GM12873 (cell line): ENCODE results near the gene MLXIP.

Source experiments
- CTCF ChIP-seq: IDR thresholded peaks from 2 replicates; pipeline ENCODE4 v1.5.1; 2012; ENCODE audit warnings: low read depth, mild to moderate bottlenecking, moderate library complexity, low read length, control low read depth; ENCODE audit not compliant: insufficient read depth; ENCODE audit errors: missing control alignments

The MLXIP gene

GRCh38 chr12:122126713-122127597, 48.4 kb downstream of the MLXIP start:
- no peak for TF ChIP-seq CTCF

DNA sequence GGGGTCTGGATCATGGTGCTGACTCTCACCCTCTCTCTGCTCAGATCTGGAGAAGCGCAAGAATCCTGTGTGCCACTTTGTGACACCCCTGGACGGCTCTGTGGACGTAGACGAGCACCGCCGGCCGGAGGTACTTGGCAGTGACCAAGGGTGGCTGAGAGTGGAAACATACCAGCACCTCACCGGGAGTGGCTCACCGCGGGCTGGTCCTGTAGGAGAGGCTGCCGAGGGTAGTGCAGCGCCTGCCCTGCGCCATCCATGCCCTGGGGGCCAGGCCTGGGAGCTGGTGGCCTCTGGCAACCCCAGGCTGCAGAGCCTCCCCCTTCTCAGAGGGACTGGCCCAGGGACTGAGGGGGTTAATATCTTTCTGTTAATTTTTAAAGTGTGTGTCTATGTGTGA, 49.3 kb downstream of the MLXIP start:
- no peak for TF ChIP-seq CTCF

GRCh38 chr12:122128481-122128880, 49.9 kb downstream of the MLXIP start:
- TF ChIP-seq CTCF: no peak

DNA sequence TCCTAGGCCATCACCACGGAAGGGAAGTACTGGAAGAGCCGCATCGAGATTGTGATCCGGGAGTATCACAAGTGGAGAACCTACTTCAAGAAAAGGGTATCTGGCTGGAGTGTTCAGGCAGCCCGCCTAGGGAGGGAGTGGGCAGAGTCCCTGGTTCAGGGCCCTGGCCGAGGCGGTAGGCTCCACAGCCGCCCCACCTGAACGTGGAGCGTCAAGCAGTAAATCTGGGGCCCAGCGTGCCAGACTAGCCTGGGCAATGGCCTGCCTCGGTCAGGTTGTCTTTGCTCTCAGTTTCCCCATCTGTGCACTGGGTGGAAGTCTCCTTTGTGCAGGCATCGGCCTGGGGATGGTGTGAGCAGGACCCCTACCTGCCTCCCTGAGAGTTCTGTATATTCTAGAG, 50.6 kb downstream of the MLXIP start:
- no peak for TF ChIP-seq CTCF

DNA sequence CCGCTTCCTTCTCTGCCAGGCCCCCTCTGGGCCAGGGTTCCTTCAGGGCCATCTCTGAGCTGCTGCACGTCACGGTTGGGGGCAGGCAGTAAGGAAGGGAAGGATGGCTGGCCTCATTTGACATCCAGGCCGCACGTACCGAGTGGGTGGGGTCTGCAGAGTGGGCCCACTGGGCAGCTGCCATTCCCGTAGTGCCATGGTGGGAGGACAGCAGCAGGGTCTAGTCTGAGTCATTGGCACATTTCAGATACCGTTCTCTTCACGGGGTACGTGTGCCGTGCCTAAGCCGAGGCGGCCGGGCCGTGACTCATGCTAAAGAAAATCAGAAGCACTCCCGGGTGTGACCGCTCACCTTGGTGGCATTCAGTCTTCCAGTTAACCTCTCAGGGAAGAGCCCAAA, 51.6 kb downstream of the MLXIP start:
- no peak for TF ChIP-seq CTCF

- TF ChIP-seq CTCF: no peak
Measured at GRCh38 chr12:122133192-122133950, 54.8 kb downstream of the MLXIP start.

DNA sequence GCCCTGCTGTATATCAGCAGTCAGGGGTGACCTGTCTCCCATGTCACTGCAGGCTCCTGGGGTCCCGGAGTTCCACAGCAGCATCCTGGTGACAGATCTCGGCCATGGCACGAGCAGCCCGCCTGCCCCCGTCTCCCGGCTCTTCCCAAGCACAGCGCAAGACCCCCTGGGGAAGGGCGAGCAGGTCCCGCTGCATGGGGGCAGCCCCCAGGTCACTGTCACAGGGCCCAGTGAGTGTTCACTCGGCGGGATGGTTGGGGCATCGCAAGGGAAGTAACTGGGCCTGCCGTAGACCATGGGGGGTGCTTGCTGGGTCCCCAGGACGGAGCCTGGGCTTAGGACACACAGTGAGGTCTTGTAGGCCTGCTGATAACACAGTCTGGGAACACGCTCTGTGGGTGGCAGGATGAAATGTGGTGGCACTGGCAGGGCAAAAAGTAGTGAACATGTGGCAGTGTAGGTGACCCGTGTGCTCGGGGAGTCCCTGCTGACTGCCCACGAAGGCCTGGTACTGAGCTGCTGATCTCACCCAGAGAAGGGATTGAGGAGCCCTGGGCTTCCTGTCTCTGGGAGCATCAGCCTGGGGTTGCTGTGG, 57.0 kb downstream of the MLXIP start:
- no peak for TF ChIP-seq CTCF
